Upper lobe of left lung (tissue), 6 donors: ENCODE results near the gene NKAIN2. TPM values are rescaled to one million over a fixed set of nuclear protein-coding genes. Genes with fewer than 3 reads are reported as not detected.

Source experiments
- ATAC-seq, 2 donors: fragments of 200-7000 bp; cut with Tn5 transposase; one replicate each; pipeline ENCODE4 v1.9.1; 2022; ENCODE audit warnings: mild to moderate bottlenecking in 2 of 2, moderate library complexity in 2 of 2; ENCODE audit not compliant: low FRiP score in 2 of 2
- DNase-seq, 2 donors: peaks; one replicate each; pipeline ENCODE4 v3.0.0-alpha.2; 2019 to 2020
- H3K27ac ChIP-seq, 4 donors: fragments of 200-600 bp; sonication (generic); one replicate each; pipeline ENCODE4 v1.5.1; 2016 to 2019
- H3K27me3 ChIP-seq, 4 donors: fragments of 200-600 bp; sonication (generic); one replicate each; pipeline ENCODE4 v1.5.1; 2017 to 2019
- H3K36me3 ChIP-seq, 4 donors: fragments of 200-600 bp; sonication (generic); one replicate each; pipeline ENCODE4 v1.5.1; 2016 to 2019
- H3K4me1 ChIP-seq, 4 donors: fragments of 200-600 bp; sonication (generic); one replicate each; pipeline ENCODE4 v1.5.1; 2018 to 2019
- H3K4me3 ChIP-seq, 4 donors: fragments of 200-600 bp; sonication (generic); one replicate each; pipeline ENCODE4 v1.5.1; 2017 to 2019; ENCODE audit warnings: mild to moderate bottlenecking in 2 of 4, moderate library complexity in 1 of 4
- H3K9me3 ChIP-seq, 4 donors: fragments of 200-600 bp; sonication (generic); one replicate each; pipeline ENCODE4 v1.5.1; 2018 to 2019
- EP300 ChIP-seq, 4 donors: sonication (generic); formaldehyde crosslinking; IDR thresholded peaks; one replicate each; pipeline ENCODE4 v1.5.1; 2017; ENCODE audit warnings: antibody characterized with exemption in 4 of 4, control low read depth in 2 of 4
- POLR2A ChIP-seq, 4 donors: fragments of 450-650 bp; IDR thresholded peaks; one replicate each; pipeline ENCODE4 v1.5.1; 2016 to 2017; ENCODE audit warnings: antibody characterized with exemption in 4 of 4, mild to moderate bottlenecking in 2 of 4
- POLR2AphosphoS5 ChIP-seq, 2 donors: sonication (generic); formaldehyde crosslinking; IDR thresholded peaks; one replicate each; pipeline ENCODE4 v1.5.1; 2017; ENCODE audit warnings: antibody characterized with exemption in 2 of 2
- WGBS, 2 donors: methylation state at CpG; one replicate each; pipeline ENCODE4 v1.1.5; 2017 to 2018; 5-methylcytosine and 5-hydroxymethylcytosine counted together
- total RNA-seq, 6 donors: library from RNA; depleted of rRNA in 4 of 6; stranded (reverse); fragments of >200 nt in 4 of 6; gene quantifications; one replicate each; pipeline versions ENCODE4 v1.1.0 to v1.2.1, GENCODE V29; 2016 to 2021
- TF ChIP-seq, protein P1 (sequence below), 6 experiments: fragments of 450-650 bp in 4 of 6; fragments of 200-600 bp in 2 of 6; sonication (generic) in 2 of 6; IDR thresholded peaks; one replicate each; pipeline ENCODE4 v1.5.1; 2016 to 2019; ENCODE audit warnings: antibody characterized with exemption in 6 of 6
- donor health status: DM: no; HTN: no; CAD: no; lungs with moderate emphysema.
- donor health status: DM: no; HTN: yes; CAD: no; lungs with severe emphysema.

Gene NKAIN2
- total RNA-seq, 6 donors from 2014 or later, result 0.13 to 0.20 TPM; not detected in 4

DNA sequence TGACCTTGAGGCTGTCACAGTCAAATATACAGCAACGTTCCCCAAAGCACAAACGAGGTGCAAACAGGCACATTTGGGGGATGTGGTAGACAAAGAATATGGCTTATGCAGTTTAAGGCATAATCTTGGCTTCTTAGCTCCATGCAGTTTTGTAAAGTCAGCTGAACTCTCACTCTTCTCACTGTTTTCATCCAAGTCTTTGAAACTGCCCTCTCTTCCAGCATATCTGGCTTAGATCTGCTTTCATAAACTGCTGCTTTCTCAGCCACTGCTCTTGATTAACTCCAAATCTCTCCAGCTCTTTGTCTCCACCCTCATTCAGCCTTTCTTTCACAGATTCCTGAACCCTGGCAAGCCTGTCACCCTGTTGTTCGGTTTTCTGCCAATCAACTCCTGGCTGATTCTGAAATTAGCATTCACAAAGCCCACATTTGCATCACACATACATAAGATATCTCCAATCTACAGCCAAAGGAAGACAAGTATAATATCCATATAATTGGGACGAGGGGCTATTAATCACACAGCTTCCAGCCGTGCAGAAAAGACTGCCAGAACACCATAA lies 857.5 kb downstream of the NKAIN2 start:
- no peak for ATAC-seq
- TF ChIP-seq EP300 (IDR thresholded peaks at IDR 0.05) (no peak), POLR2A (IDR thresholded peaks at IDR 0.05) (no peak), POLR2AphosphoS5 (IDR thresholded peaks at IDR 0.05) (no peak)
- TF ChIP-seq, protein P1, sequence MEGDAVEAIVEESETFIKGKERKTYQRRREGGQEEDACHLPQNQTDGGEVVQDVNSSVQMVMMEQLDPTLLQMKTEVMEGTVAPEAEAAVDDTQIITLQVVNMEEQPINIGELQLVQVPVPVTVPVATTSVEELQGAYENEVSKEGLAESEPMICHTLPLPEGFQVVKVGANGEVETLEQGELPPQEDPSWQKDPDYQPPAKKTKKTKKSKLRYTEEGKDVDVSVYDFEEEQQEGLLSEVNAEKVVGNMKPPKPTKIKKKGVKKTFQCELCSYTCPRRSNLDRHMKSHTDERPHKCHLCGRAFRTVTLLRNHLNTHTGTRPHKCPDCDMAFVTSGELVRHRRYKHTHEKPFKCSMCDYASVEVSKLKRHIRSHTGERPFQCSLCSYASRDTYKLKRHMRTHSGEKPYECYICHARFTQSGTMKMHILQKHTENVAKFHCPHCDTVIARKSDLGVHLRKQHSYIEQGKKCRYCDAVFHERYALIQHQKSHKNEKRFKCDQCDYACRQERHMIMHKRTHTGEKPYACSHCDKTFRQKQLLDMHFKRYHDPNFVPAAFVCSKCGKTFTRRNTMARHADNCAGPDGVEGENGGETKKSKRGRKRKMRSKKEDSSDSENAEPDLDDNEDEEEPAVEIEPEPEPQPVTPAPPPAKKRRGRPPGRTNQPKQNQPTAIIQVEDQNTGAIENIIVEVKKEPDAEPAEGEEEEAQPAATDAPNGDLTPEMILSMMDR (IDR thresholded peaks at IDR 0.05), result no peak
- H3K27ac ChIP-seq, result no peak overlapping the region
- H3K36me3 ChIP-seq, result no peaks in the 10 kb centered on the region
- H3K27me3 ChIP-seq, result no peaks in the 10 kb centered on the region
- H3K4me1 ChIP-seq, result no peaks in the 10 kb centered on the region
- H3K4me3 ChIP-seq, result no peak overlapping the region
- DNase-seq, result no peak
- H3K9me3 ChIP-seq, result no peaks in the 10 kb centered on the region
- 42 to 43% methylated on average over 5 of the region's 5 CpGs for WGBS, 2 donors

DNA sequence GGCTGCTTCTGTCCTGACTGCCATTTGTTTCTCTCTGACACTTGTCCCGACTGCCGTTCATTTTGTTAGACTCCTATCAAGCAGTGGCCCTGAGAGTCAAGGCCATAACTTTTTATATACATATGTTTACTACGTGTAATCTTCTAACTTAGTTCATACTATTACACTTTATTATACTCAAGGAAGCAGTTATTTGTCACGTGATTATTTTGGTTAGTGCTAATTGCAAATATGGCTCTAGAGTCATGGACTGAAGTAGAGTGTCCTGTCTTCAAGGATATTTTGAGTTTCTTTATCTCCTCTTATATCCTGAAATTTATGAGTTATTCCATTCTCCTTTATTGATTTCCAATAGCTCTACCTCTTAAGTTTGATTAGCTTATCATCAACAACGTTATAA lies 864.4 kb downstream of the NKAIN2 start:
- no peak overlapping the region for H3K27ac ChIP-seq
- H3K36me3 ChIP-seq, result no peaks in the 10 kb centered on the region
- no peak for TF ChIP-seq POLR2AphosphoS5 (IDR thresholded peaks at IDR 0.05)
- DNase-seq (no peak), ATAC-seq (no peak)
- 82 to 86% methylated on average over 5 of the region's 5 CpGs for WGBS, 2 donors
- H3K9me3 ChIP-seq, result no peaks in the 10 kb centered on the region
- no peak overlapping the region for H3K4me3 ChIP-seq
- no peaks in the 10 kb centered on the region for H3K27me3 ChIP-seq
- H3K4me1 ChIP-seq, result no peaks in the 10 kb centered on the region

DNA sequence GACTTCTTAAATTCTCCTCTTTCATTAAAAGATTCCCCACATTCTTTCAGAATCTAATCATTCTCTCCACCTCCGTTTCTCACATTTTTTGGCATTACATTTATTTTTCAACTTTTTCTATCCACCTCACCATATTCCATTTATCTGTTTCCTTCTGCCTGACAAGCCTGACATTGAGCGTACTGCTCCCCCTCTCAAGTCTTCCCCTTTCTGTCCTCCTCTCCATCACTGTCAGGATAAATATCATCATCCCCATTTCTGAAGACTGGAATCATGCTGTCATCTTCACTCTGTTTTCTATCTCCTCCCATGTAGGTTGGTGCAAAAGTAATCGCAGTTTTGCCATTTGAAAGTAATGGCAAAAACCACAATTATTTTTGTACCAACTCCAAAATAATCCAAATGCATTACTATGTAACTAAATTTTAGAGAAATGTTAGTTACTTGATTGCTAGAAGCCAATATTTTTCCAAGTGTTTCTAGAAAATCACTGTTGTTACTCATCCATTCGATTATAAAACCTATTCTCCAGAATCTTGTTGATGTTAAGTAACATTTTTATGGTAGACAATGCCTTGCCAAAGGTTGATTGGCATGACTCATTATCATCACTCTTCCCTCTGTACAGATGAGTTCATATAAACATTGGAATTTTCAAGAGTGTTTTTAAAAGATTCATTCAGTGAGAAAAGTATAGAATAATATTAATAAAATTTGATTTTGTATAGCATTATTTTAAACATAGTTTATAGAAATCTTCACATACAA lies 866.2 kb downstream of the NKAIN2 start:
- ATAC-seq (no peak), DNase-seq (no peak)
- WGBS, 2 donors, result 80 to 82% methylated on average over 4 of the region's 4 CpGs
- Histone ChIP-seq H3K4me1 (no peaks in the 10 kb centered on the region), H3K36me3 (no peaks in the 10 kb centered on the region), H3K27me3 (no peaks in the 10 kb centered on the region), H3K9me3 (no peaks in the 10 kb centered on the region), H3K27ac (no peak overlapping the region), H3K4me3 (no peak overlapping the region)
- TF ChIP-seq, protein P1 (IDR thresholded peaks at IDR 0.05), result no peak

DNA sequence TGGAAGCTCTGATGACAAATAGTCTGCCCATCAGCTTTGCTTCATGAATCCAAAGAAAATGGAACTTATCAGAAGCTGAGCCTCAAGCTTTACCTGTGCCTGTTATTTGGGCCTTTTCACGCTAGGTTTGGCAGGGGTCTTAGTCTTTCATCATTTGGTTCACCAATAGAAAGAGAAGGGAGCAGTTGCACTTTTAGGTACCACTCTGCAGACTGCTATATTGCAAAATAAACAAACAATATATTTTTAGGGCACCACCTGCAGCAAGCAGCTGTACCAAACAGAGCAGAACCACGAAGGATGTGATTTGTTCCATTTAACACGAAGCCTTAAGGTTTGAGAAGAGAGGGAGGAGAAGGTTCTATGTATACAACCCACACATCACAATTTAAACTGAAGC lies 867.1 kb downstream of the NKAIN2 start:
- WGBS, 2 donors, result 73 to 79% methylated on average over 3 of the region's 3 CpGs
- H3K9me3 ChIP-seq, result no peaks in the 10 kb centered on the region
- no peak overlapping the region for H3K4me3 ChIP-seq
- TF ChIP-seq, protein P1 (IDR thresholded peaks at IDR 0.05), result no peak
- TF ChIP-seq EP300 (IDR thresholded peaks at IDR 0.05) (no peak), POLR2AphosphoS5 (IDR thresholded peaks at IDR 0.05) (no peak), POLR2A (IDR thresholded peaks at IDR 0.05) (no peak)
- H3K36me3 ChIP-seq, result no peaks in the 10 kb centered on the region
- no peak for DNase-seq
- no peaks in the 10 kb centered on the region for H3K27me3 ChIP-seq
- H3K4me1 ChIP-seq, result no peaks in the 10 kb centered on the region
- H3K27ac ChIP-seq, result no peak overlapping the region
- ATAC-seq, result no peak

DNA sequence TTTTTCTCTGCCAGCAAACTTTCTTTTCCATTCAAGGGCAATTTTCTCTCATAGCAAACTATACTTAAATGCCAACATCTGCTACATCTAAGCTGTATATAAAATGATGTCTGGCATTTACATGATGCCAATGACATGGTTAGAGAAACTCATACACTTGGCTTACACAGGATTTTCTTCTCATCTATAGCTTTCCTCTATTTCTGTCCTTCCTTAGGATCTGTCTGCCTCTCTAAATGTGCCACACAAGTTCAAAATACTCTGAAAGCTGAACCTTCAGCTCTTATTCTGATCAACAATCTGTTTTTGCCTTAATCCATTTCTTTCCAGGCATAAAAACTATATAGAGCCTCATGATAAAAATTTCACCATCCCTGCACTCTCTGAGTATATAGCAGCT lies 867.7 kb downstream of the NKAIN2 start:
- Histone ChIP-seq H3K9me3 (no peaks in the 10 kb centered on the region), H3K4me3 (no peak overlapping the region), H3K36me3 (no peaks in the 10 kb centered on the region), H3K27me3 (no peaks in the 10 kb centered on the region), H3K4me1 (no peaks in the 10 kb centered on the region), H3K27ac (no peak overlapping the region)
- TF ChIP-seq POLR2A (IDR thresholded peaks at IDR 0.05) (no peak), POLR2AphosphoS5 (IDR thresholded peaks at IDR 0.05) (no peak), EP300 (IDR thresholded peaks at IDR 0.05) (no peak)
- TF ChIP-seq, protein P1 (IDR thresholded peaks at IDR 0.05), result no peak
- DNase-seq, result no peak
- no peak for ATAC-seq
